Bronchial epithelial cell (primary cell): ENCODE measurements around the gene CNST. TPM values are rescaled to one million over a fixed set of nuclear protein-coding genes. Genes with fewer than 3 reads are reported as not detected.

ENCODE experiments used
- DNase-seq: peaks from one replicate; pipeline ENCODE4 v3.0.0-alpha.2; 2010; ENCODE audit warnings: low read depth
- FAIRE-seq: peaks from 2 replicates; lab custom pipeline; 2011; peaks lifted over from hg19 to GRCh38; lab: Jason Lieb, UNC
- H3K27me3 ChIP-seq: 2 replicates; pipeline ENCODE4 v1.5.1; 2011; ENCODE audit warnings: low read length; ENCODE audit not compliant: control insufficient read depth, insufficient read depth
- H3K36me3 ChIP-seq: 2 replicates; pipeline ENCODE4 v1.5.1; 2011; ENCODE audit warnings: low read length; ENCODE audit not compliant: control insufficient read depth, insufficient read depth
- H3K4me3 ChIP-seq: 2 replicates; pipeline ENCODE4 v1.5.1; 2011; ENCODE audit warnings: mild to moderate bottlenecking, low read depth, low read length, control low read depth
- CTCF ChIP-seq: IDR thresholded peaks from 2 replicates; pipeline ENCODE4 v1.5.1; 2011; ENCODE audit warnings: mild to moderate bottlenecking, moderate library complexity, low read length, control low read depth, inconsistent platforms; ENCODE audit not compliant: insufficient read depth, severe bottlenecking
- total RNA-seq: library from RNA; depleted of rRNA; stranded (reverse); fragments of >200 nt; gene quantifications from 2 replicates; pipeline ENCODE4 v1.2.1, GENCODE V29; 2014

CNST gene
- total RNA-seq, 1 donor from 2014 or later, result 10.3 TPM

GRCh38 chr1:246608616-246609376, 42.5 kb downstream of the CNST start:
- H3K36me3 ChIP-seq, result no peaks in the 10 kb centered on the region
- no peaks in the 10 kb centered on the region for H3K27me3 ChIP-seq
- H3K4me3 ChIP-seq, result no peak overlapping the region
- TF ChIP-seq CTCF, result peak; percentile 22
- DNase-seq (peak; percentile 96), FAIRE-seq (no peak)

- Histone ChIP-seq H3K4me3 (no peak overlapping the region), H3K36me3 (no peaks in the 10 kb centered on the region), H3K27me3 (no peaks in the 10 kb centered on the region)
- DNase-seq, result no peak
- no peak for FAIRE-seq
- no peak for TF ChIP-seq CTCF
These were observed 43.4 kb downstream of the CNST start for GRCh38 chr1:246609632-246610031.

- Histone ChIP-seq H3K4me3 (no peak overlapping the region), H3K36me3 (no peaks in the 10 kb centered on the region), H3K27me3 (no peaks in the 10 kb centered on the region)
- no peak for FAIRE-seq
- DNase-seq, result peak; percentile 38
- no peak for TF ChIP-seq CTCF
These were observed 47.0 kb downstream of the CNST start for GRCh38 chr1:246613096-246613758.

- Histone ChIP-seq H3K4me3 (no peak overlapping the region), H3K36me3 (no peaks in the 10 kb centered on the region), H3K27me3 (no peaks in the 10 kb centered on the region)
- DNase-seq, result peak; percentile 44
- no peak for FAIRE-seq
- TF ChIP-seq CTCF, result no peak
These were observed 50.9 kb downstream of the CNST start for GRCh38 chr1:246617156-246617555.

- no peak for TF ChIP-seq CTCF
- H3K27me3 ChIP-seq, result no peaks in the 10 kb centered on the region
- no peak for DNase-seq
- no peak overlapping the region for H3K4me3 ChIP-seq
- no peak for FAIRE-seq
- H3K36me3 ChIP-seq, result no peaks in the 10 kb centered on the region
These were observed 51.5 kb downstream of the CNST start for GRCh38 chr1:246617768-246618167.
